MV-4-11 (cell line): ENCODE results near the gene TRIM45.
"Not testable (repeated sequence)": the region's sequence is repeated elsewhere in the genome, so short reads cannot be mapped to it uniquely, and the experiment has no call there.

Experiments
- DNase-seq: peaks from one replicate; lab custom pipeline; 2025; lab: John Stamatoyannopoulos, UW

Gene TRIM45

DNA sequence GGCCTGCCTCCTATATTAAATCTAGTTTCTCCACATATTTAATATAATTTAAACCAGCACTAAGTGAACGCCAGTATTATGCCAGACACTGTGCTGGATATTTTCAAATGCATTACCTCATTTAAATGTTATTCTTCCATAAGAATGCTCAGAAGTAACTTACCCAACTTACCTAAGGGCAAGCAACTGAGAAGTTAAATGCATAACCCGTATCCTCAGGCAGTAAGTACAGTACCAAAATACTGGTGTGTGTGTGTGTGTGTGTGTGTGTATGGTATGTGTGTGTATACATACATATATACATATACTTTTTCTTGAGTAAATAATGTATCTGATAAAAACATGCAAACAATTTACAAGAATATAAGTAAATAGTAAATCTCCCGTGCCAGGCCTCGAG lies 9.0 kb upstream of the TRIM45 start:
- DNase-seq = no peak

DNA sequence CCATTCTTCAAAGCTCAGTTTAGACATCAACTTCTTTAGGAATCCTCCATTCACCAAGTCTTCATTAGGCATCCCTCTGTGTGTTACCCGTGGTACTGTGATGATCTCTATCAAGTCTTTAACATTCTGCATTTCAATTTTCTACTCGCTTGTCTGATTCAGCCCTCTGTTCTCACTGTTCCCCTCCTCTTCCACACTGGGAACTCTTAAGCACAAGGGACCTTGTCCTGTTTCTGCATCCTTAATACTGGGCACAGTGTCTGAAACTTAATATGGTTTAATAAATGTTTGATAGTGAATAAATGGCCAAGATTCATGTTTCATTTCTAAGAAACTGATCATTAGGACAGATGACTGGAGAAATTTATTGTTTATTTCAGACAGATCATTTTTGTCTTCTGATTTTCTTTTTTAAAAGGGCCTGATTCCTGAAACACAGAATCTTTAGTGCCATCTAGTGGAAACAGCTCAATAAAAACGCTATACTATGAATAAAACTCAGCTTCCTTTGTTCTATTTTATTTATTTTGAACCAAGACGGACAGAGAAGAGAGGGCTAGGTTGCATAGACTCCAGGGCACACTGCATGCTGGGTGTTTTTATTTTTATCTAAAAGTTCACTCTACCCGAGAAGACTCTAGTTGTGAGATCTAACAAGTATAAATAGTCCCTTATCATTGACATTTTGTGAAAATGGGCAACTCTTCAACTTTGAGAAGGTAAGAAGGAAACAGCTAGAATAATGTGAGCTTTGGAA lies 7.0 kb upstream of the TRIM45 start:
- peak; percentile 4 for DNase-seq

DNA sequence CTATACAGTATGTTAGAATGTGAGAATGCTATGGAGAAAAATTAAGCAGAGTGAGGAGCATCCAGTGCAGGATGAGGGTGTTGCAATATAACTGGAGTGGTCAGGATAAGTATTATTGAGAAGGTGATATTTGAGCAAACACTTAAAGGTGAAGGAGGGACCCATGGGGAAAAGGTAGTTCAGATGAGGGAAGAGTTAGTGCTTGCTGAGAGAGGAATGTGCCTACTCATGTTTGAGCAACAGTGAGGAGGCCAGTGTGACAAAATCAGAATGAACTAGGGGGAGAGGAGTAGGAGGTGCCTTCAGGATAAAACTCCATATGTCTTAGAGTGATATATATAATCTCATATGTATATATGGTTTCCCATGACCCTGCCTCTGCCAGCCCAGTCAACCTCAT lies 6.2 kb upstream of the TRIM45 start:
- DNase-seq = no peak

DNA sequence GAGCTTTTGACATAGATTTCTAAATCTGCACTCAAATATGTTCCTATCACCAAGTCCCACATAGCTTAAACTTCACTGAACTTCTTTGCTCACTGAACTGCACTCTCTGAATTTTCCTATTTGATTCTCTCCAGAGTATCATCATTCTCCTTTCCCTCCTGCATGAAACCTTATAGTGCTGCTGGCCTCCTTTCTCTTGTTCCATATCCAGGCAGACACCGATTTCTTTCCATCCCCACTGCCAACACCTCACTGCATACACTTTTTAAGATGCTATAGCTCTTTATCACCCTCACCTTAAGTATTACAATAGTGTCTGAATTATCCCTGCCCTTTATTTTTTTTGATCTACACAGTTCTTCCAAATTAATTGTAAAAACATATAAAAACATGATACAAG lies 3.1 kb upstream of the TRIM45 start:
- DNase-seq = no peak

DNA sequence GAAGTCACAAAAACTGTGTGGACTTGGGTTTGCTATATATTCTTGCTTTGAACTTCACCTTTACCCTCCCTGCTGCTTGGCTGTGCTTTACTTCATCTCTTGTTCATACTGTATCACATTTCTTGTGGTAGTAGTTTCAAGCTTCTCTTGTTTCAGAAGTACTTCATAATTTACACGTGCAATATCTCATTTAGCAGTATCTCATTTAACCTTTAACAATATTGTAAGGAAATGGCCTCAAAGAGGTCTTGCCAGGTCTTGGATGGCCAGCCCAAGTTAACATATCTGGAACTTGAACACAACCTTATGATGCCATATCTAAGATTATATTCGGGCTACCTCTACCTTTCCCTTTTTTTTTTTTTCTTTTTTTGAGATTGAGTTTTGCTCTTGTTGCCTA lies 1.7 kb upstream of the TRIM45 start:
- no peak for DNase-seq

DNA sequence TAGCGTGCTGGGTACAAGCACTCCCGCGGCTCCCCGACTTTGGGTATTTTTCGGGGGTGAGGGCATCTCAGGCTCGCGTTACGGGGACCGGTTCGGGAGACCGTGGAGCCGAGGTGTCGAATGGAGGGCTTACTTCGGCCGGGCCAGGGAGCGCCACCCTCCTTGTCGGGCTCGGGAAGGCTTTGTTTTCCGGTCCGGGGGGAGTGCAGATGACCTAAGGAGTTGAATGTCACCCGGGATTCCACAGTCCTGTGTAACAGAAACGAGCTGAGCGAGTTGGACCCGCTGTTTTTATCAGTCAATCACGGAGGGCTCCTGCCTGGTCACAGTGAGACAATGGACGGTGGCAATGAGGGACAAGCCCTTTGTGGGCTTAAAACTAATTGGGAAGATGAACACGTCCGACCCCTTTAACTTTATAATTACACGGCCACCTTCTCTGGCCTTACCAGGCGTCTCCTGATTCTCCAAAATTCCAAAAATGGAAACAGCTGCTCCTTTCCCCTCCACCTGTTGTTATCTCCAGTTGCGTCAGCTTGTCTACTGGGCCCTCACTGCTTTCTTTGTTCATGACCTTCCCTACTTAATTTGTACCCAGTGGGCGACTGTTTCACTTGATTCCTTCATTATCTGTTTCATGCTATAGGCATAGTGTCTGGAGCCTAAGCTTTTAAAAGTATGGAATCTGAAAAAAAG lies 929 bp upstream of the TRIM45 start:
- DNase-seq = no peak

DNA sequence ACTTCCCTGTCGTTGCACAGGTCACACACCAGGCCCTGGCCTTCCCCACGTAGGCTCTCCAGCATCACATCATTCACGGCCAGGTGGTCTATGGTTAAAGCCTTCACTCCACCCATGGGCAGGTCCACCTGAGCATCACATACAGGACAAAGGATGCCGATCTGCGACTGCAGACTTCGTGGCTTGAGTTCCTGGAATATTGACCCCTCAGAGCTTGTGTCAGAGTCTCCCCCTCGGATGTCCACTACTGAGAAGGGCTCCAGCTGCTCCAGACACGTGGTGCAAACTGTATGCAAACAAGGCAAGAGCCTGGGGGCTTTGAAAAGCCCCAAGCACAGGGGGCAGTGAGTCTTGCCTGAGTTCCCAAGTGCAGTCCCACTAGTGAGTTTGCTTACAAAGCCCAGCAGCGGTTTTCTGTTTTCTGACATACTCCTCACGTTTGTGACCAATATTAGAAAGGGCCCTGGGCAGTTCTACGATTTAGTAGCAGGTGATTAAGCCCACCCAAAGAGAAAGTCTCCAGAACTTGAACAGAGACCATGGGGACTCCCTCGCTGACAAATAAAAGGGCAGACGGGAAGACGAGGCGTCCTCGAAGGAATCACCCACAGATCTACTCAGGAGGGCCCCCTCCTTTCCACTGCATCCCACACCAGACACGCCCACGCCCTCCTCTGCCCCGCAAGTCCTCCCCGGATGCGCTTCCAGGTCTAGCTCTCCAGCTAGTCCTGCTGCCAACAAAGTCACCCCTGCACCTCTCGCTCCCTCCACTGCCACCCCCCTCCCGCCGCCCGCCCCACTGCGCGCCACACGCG lies 568 bp downstream of the TRIM45 start:
- no peak for DNase-seq

DNA sequence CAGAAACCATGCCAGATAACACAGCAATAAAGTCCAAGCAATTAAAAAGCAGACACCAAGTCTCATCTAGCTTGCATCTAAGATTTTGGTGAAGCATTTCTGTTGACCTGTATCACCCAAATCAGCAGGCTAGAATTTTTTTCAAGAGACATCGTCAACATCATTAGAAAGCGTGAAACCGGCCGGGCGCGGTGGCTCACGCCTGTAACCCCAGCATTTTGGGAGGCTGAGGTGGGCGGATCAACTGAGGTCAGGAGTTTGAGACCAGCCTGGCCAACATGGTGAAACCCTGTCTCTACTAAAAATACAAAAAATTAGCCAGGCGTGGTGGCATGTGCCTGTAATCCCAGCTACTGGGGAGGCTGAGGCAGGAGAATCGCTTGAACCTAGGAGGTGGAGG lies 2.4 kb downstream of the TRIM45 start:
- not testable (repeated sequence) for DNase-seq

DNA sequence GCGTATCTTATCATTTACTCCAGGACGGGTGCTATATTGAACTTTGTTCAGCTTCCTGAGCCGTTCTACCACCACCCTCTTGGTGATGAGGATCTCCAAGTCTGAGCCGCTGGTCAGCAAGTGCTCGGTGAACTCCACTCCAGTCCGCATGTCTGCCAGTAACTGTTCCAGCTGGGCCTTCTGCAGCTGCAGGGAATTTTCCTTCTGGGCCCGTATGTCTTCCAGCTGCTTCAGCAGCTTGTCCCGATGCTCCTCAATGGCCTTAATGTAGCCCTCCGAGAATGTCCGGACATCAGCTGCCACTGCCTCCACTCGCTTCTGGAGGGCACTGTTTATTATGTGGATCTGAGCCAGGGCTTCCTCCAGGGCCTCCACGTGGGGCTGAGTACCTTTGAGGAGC lies 3.4 kb downstream of the TRIM45 start:
- DNase-seq = no peak

DNA sequence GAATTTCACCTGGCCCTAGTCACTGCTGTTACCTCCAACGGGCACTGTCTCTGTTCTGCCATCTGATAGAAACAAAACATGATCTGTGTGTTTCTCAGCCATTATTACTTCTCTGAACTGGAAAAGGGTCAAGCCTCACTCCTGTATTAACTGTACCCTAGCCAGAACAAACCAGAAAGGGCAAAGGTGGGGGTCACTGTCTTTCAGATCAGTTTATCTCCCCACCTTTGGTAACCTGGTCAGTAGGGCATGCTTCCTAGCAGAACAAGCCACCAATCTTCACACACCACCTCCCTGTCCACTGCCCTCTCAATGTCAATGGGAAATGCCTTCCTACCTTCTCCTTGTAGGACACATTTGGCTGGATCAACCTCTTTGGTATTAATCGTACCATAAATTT lies 3.9 kb downstream of the TRIM45 start:
- DNase-seq = no peak

DNA sequence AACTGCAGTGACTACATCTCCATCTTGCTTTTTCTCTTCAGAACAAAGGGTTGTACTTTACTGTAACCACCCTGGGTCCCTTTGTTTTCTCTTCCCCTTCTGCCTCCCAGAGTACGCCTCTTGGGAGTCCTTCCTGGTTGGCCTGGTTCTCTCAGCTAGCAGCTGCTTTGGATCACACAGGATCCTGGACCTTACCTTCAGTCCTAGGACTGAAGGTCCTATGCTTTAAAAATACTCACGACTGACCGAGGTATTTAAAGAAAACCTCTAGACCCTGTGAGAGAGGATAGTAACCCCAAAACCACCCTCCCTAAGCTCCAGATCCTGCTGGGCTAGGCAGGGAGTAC lies 4.8 kb downstream of the TRIM45 start:
- DNase-seq = no peak

DNA sequence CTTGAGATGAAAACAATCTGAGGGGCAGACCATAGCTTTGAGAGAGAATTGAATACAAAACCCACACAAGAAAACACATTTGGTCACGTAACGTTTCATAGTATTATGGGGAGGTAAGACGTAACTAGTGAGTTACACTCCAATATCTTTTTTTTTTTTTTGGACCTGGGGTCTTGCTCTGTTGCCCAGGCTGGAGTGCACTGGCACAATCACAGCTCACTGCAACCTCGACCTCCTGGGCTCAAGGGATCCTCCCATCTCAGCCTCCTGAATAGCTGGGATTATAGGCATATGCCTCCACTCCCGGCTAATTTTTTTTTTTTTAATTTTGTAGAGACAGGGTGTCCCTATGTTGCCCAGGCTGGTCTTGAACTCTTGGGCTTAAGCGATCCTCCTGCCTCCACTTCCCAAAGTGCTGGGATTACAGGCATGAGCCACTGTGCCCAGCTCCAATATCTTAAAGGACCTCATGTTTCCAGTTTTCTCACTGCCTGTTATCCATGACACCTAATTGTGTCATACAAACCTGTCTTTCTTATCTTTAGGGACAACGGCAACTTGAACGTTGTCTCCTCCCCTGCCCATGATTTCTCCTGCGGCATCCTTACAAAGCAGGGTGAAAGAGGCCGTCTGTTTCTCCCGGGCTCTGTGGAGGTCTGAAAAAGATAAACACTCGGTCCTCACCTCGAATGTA lies 5.3 kb downstream of the TRIM45 start:
- no peak for DNase-seq

DNA sequence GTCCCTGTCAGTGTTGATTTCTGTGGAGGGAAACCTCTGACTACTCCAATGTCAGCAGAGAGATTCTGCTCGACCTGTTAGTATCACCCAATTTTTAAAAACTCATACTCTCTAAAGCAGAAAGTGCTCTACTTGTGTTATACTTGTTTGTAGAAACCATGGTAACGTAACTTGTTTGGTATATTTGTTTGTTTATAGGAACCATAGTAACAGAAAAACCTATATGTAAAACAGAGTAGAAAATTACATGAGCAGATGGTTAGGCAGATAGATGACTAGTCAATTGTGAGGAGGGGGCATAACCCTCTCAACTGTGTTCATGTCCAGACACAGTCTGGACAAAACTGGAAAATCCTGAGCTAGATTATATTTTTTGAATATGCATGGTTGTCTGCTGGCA lies 6.7 kb downstream of the TRIM45 start:
- no peak for DNase-seq

DNA sequence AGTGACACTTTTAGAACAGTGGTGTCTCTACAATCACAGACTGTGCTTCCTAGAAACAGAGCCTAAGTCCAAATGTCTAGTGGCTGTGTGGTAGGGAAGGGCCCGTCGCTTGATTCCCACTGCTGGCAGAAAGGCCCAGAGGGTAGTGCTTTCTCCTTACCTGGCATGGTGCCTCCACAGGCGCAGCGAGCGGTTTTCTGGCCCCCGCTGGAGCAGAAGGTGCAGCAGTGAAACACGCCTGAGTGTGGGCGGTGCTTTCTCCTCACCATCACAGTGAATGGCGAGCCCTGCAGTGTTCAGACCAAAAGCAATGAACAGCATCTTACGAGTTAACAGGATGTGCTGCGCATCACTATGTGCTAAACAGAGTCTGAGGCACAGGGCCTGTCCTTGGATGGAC lies 8.3 kb downstream of the TRIM45 start:
- DNase-seq = no peak

DNA sequence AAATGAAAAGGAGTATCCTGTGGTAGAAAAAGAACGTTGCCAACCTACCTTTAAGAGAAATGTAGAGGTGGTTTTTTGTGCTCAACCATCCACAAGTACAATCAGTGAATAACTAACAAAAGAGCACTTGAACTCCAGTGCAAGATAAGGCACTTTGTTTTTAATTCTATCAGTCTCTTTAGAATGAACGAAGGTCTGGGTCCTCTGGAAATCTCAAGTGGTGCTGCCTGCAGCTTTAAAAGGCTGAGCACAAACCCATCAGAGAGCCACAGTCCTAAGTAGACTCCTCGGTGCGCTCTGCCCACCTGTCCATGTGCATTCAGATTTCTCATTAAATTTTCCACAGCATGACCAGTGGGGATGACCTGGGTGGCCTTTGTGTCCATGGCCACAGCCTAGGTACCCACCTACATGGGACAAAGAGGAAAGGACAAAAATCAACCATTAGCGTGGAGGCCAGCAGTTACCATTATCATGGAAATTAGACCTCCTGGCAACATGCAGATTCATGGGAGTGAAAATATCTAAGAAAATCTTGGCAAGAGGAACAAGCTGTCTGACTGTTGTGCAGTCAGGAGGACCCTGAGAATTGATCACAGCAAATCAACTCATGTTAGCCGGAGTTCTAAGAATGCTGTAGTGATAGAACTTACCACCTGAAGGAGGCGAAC lies 9.4 kb downstream of the TRIM45 start:
- DNase-seq = no peak

DNA sequence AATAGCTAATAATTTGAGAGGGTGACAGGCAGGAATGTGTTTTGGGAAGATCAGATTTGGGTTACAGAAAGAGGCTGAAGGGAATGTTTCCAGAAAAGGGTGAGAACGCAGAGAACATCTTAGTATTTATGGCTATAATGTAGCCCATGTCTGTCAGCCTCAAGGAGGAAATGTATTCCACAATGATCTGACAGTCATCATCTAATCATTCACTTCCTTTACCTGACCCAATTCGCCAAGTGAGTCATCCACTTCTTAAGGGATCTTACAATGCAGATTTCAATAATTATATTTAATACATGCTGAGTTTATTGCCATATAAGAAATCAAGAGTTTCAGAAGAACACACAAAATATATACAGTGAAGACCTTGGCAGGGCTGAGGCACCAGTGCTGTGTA lies 10.8 kb downstream of the TRIM45 start:
- no peak for DNase-seq

DNA sequence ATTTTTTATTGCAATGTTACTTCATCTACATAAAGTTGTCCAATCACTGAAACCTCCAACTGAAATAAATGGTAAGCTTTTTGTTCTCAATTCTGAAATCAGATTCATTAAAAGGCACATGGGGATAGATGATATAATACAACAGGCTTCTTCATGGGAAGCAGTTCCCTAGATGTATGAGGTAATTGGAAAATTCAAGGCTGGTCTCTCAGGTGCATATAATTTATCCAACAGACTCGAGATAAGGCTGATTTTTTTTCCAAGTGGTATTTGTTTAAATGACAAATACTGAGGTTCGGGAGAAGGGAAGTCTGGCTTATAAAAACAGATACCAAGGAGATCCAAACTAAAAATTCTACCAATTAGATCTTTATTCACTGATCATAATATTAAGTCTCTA lies 14.2 kb downstream of the TRIM45 start:
- DNase-seq = no peak

DNA sequence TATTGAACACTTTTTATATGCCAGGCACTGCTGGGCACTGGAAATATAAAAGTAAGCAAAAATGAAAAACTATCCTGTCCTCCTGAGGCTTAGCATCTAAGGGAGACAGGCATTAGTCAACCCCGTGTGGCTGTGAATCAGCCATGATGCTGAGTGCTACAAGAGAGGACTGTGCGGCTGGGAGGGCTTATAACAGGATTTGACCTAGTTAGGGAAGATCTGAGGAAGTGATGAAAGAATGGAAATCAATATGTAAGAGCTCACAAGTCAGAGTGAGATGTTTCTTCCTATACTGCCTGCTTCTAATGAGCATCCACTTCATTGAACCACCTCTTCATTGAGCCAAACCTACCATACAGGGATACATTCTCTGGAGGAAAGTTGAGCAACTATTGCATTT lies 15.1 kb downstream of the TRIM45 start:
- DNase-seq = no peak

DNA sequence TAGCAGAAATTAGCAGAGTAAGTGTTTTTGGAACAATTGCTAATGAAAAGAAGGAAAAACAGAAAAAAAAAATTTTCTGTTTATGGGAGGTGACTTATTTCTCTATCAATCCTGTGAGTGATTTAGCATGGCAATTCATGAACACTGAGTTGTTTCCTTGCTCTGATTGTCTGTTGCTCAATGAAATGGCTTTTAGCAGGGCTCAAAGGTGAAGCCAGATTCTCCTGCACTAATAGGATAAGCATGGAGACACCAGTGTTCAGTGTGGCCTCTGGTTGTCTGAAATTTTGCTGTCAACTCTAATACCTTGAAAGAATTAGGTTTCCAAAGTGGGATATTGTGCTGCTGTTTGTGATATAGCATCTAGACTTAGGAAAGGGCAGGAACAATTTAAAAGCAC lies 15.8 kb downstream of the TRIM45 start:
- no peak for DNase-seq

DNA sequence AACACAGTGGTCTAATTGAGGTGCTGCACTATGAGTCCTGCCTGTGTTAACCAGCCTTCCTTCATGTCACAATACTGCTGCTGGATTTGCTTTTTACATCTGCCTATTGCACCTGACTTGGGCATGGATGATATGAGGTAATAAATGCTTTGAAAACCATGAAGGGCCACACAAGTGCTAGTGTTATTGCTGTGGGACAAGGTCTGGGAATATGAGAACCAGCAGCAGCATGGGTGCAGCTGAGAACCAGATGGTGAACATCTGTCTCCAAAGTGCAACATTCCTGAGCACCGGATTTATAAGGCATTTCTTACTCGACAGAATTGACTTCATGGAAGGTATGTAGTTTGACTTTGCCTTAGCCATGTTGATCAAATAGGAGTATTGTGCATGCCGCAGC lies 16.6 kb downstream of the TRIM45 start:
- no peak for DNase-seq

DNA sequence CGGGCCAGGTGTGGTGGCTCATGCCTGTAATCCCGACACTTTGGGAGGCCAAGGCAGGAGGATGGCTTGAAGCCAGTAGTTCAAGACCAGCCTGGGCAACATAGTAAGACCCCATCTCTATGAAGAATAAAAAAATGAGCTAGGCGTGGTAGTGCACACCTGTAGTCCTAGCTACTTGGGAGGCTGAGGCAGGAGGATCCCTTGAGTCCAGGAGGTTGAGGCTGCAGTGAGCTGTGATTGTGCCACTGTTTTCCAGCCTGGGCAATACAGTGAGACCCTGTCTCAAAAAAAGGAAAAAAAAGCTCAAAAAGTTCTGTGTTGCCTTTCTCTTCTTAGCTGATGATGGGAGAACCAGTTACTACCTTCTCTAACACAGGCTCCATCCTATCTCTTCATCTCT lies 19.7 kb downstream of the TRIM45 start:
- DNase-seq = not testable (repeated sequence)

DNA sequence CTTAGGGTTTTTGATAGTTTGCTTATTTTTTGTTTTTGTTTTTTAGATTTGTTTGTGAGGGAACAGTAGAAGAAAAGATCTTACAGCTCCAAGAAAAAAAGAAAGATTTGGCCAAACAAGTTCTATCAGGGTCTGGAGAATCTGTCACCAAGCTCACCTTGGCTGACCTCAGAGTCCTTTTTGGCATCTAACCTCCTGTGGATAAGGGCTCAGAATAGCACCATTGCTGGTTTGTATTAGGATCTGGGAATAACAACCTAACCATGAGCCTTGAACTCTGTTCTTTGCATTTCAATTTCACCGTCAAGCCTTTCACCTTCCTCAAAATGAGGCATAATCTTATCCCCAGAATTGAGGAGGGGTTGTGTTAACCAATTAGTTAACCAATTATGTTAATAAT lies 20.2 kb downstream of the TRIM45 start:
- no peak for DNase-seq
